HepG2 (cell line): ENCODE results near the gene FAM25C. TPM values are rescaled to one million over a fixed set of nuclear protein-coding genes. Genes with fewer than 3 reads are reported as not detected.
"Not testable (repeated sequence)": the region's sequence is repeated elsewhere in the genome, so short reads cannot be mapped to it uniquely, and the experiment has no call there.

Source experiments
- ATAC-seq: fragments of 200-7000 bp; cut with Tn5 transposase; 3 replicates; pipeline ENCODE4 v1.9.1; 2020; ENCODE audit warnings: mild to moderate bottlenecking, moderate library complexity
- BruUV-seq: library from RNA; stranded (reverse); fragments of 400-500 nt; replicated peaks from 2 replicates; lab custom pipeline; 2021; lab: Mats Ljungman, UMichigan
- CTCF ChIA-PET: fragments of 300-600 bp; formaldehyde crosslinking; extraction: SDS; loops from one replicate; lab custom pipeline; 2021; ENCODE audit warnings: low total read pairs, inconsistent platforms, low intra/inter-chr PET ratio; lab: Yijun Ruan, JAX
- POLR2A ChIA-PET: fragments of 350-600 bp; sonication (Branson Sonifier 250); formaldehyde crosslinking; loops from one replicate; lab custom pipeline; 2020; ENCODE audit warnings: antibody characterized with exemption, inconsistent platforms; lab: Yijun Ruan, JAX
- DNase-seq: peaks from one replicate; pipeline ENCODE4 v3.0.0-alpha.2; 2015; ENCODE audit warnings: low spot score
- FAIRE-seq: peaks from 3 replicates; lab custom pipeline; 2011; peaks lifted over from hg19 to GRCh38; lab: Jason Lieb, UNC
- H2AFZ ChIP-seq: one replicate; pipeline ENCODE4 v1.6.1; 2011; ENCODE audit warnings: low read length, inconsistent platforms
- H3K27ac ChIP-seq: fragments of 300-600 bp; 3 replicates; pipeline ENCODE4 v1.8.0; 2011; ENCODE audit warnings: mixed run types, mild to moderate bottlenecking, mixed read lengths, low read length, inconsistent platforms; ENCODE audit not compliant: insufficient read depth; ENCODE audit errors: extremely low read length
- H3K27me3 ChIP-seq, 2 experiments: fragments of 200-600 bp in 1 of 2; 2 replicates in 1 of 2; 3 replicates in 1 of 2; pipeline versions ENCODE4 v1.6.0 to v1.8.0; 2011; ENCODE audit warnings: low read length in 2 of 2, mild to moderate bottlenecking in 2 of 2, moderate library complexity in 2 of 2, inconsistent platforms in 1 of 2; ENCODE audit not compliant: insufficient read depth in 2 of 2, control insufficient read depth in 1 of 2
- H3K36me3 ChIP-seq, 2 experiments: fragments of 200-600 bp in 1 of 2; replicated peaks in 1 of 2; 2 replicates in 1 of 2; 3 replicates in 1 of 2; pipeline versions ENCODE4 v1.5.1 to v1.8.0; 2011; ENCODE audit warnings: low read length in 2 of 2, inconsistent platforms in 1 of 2; ENCODE audit not compliant: insufficient read depth in 2 of 2, control insufficient read depth in 1 of 2
- H3K4me1 ChIP-seq: 2 replicates; pipeline ENCODE4 v1.5.1; 2012; ENCODE audit warnings: low read length, inconsistent platforms; ENCODE audit not compliant: insufficient read depth
- H3K4me2 ChIP-seq: 2 replicates; pipeline ENCODE4 v1.6.0; 2011; ENCODE audit warnings: low read depth, low read length, inconsistent platforms
- H3K4me3 ChIP-seq, 3 experiments: fragments of 200-600 bp in 1 of 3; sonication (generic), shearing (Covaris generic) in 1 of 3; replicated peaks in 1 of 3; 2 replicates each; pipeline ENCODE4 v1.5.1; 2011 to 2016; ENCODE audit warnings: low read length in 3 of 3, inconsistent platforms in 2 of 3, low read depth in 2 of 3, mild to moderate bottlenecking in 2 of 3, control low read depth in 1 of 3, mixed read lengths in 1 of 3; ENCODE audit not compliant: insufficient read depth in 1 of 3
- H3K79me2 ChIP-seq: one replicate; pipeline ENCODE4 v1.6.1; 2011; ENCODE audit warnings: low read length, inconsistent platforms; ENCODE audit not compliant: insufficient read depth
- H3K9ac ChIP-seq: 2 replicates; pipeline ENCODE4 v1.6.0; 2011; ENCODE audit warnings: mild to moderate bottlenecking, low read depth, low read length, inconsistent platforms; ENCODE audit not compliant: insufficient read depth
- H3K9me3 ChIP-seq: 2 replicates; pipeline ENCODE4 v1.5.1; 2012; ENCODE audit warnings: mild to moderate bottlenecking, low read length
- H4K20me1 ChIP-seq: 2 replicates; pipeline ENCODE4 v1.6.0; 2011; ENCODE audit warnings: inconsistent platforms, mild to moderate bottlenecking, low read length, moderate library complexity; ENCODE audit not compliant: insufficient read depth
- WGBS: methylation state at CpG from one replicate; pipeline ENCODE4 v1.1.6; 2017; ENCODE audit warnings: low lambda C conversion rate; 5-methylcytosine and 5-hydroxymethylcytosine counted together
- in situ Hi-C: cut with HindIII; loops from 2 replicates; pipeline ENCODE4 v1.10.0; 2017; ENCODE audit warnings: low pct_unique_long_range_greater_than_20kb; ENCODE audit not compliant: extremely low pct_ligation_motif_present
- intact Hi-C: fragments of 100-400 bp; cut with micrococcal nuclease; formaldehyde crosslinking; loops from one replicate; pipeline ENCODE4 v1.10.0; 2022; ENCODE audit not compliant: unreplicated experiment
- polyA plus RNA-seq, 8 experiments: library from polyadenylated mRNA; depleted of rRNA in 3 of 8; stranded (reverse) in 7 of 8; unstranded in 1 of 8; fragments of >200 nt; fragmentation: Illumina TruSeq in 4 of 8; extraction: Trizol in 4 of 8; gene quantifications; 2 replicates each; pipeline versions ENCODE4 v1.2.1 to v1.2.3, GENCODE V29; 2011 to 2016; ENCODE audit warnings: low read depth in 4 of 8, missing spikeins in 1 of 8, mixed read lengths in 1 of 8; ENCODE audit not compliant: insufficient read depth in 1 of 8
- total RNA-seq, 5 experiments: library from RNA; depleted of rRNA; stranded (reverse); fragments of >200 nt; fragmentation: Illumina TruSeq; extraction: Trizol; gene quantifications; 2 replicates each; pipeline ENCODE4 v1.2.3, GENCODE V29; 2016; ENCODE audit warnings: low read depth in 1 of 5

FAM25C gene
- total and polyA plus RNA-seq, 2 of the 13 experiments (the other 11 are each of a cell fraction or from before 2014, with no cell fraction given): not detected

DNA sequence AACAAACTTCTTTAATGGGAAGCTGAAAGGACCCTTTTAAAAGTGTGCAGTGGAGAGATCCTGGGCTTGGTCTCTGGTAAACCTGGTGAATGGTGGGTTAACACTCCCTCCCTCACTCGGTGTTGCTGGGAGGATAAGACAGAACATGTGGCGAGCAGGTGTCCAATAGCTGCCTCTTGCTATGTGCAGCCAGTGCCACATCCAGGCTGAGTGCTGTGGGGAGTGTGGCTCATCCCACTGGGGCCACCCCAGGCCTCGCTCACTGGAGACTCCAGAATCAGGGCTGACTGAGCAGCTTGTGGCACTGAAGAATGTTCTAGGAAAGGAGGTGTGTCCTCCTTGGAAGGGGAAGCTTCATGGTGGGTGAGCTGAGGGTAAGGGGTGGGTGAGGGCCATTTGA, 29.5 kb downstream of the FAM25C start:
- H3K9ac ChIP-seq, ATAC-seq, in situ Hi-C loops, POLR2A ChIA-PET, H3K27ac ChIP-seq, CTCF ChIA-PET, H2AFZ ChIP-seq, H3K36me3 ChIP-seq, H4K20me1 ChIP-seq, H3K9me3 ChIP-seq, H3K4me2 ChIP-seq, H3K4me3 ChIP-seq, H3K27me3 ChIP-seq, H3K4me1 ChIP-seq, BruUV-seq, H3K79me2 ChIP-seq, FAIRE-seq, DNase-seq, intact Hi-C loops: not testable (repeated sequence)
- 11% methylated on average over 1 of the region's 3 CpGs for WGBS

DNA sequence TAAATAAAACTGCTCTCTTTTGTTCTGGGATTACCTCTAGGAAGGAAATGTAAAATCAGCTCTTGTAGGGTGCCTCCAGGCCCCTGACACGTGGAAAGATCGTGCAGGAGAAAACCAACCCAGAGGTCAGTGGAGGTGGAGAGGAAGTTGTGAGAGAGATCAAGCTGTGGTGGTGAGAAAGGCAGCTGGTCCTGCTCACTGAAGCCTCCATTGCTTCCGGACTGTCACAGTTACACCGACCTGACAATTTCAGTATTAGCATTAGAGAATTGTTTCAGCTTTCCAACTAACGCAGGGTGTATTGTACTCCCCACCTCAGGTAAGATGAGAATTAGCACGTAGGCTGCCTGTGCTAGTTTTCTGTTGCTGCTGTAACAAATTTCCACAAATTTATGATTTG, 30.6 kb downstream of the FAM25C start:
- H3K4me1 ChIP-seq, in situ Hi-C loops, H2AFZ ChIP-seq, DNase-seq, H3K9ac ChIP-seq, intact Hi-C loops, H3K27ac ChIP-seq, FAIRE-seq, H3K36me3 ChIP-seq, H3K79me2 ChIP-seq, ATAC-seq, H3K9me3 ChIP-seq, H3K4me3 ChIP-seq, H4K20me1 ChIP-seq, CTCF ChIA-PET, POLR2A ChIA-PET, H3K27me3 ChIP-seq, BruUV-seq, H3K4me2 ChIP-seq: not testable (repeated sequence)
- 44% methylated on average over 5 of the region's 6 CpGs for WGBS

GRCh38 chr10:47964280-47965063, 35.1 kb downstream of the FAM25C start:
- H3K9me3 ChIP-seq, DNase-seq, H3K9ac ChIP-seq, POLR2A ChIA-PET, in situ Hi-C loops, H4K20me1 ChIP-seq, H3K4me2 ChIP-seq, H3K4me3 ChIP-seq, intact Hi-C loops, ATAC-seq, H3K4me1 ChIP-seq, H3K36me3 ChIP-seq, H3K27ac ChIP-seq, CTCF ChIA-PET, BruUV-seq, H3K79me2 ChIP-seq, H3K27me3 ChIP-seq, FAIRE-seq, H2AFZ ChIP-seq: not testable (repeated sequence)
- WGBS: 29% methylated on average over 3 of the region's 14 CpGs

GRCh38 chr10:47962785-47963184, 36.8 kb downstream of the FAM25C start:
- in situ Hi-C loops, H3K27ac ChIP-seq, H3K36me3 ChIP-seq, CTCF ChIA-PET, H4K20me1 ChIP-seq, BruUV-seq, POLR2A ChIA-PET, FAIRE-seq, H3K9ac ChIP-seq, H2AFZ ChIP-seq, H3K4me1 ChIP-seq, H3K9me3 ChIP-seq, ATAC-seq, intact Hi-C loops, DNase-seq, H3K27me3 ChIP-seq, H3K79me2 ChIP-seq, H3K4me3 ChIP-seq, H3K4me2 ChIP-seq: not testable (repeated sequence)
- no CpG with 5 or more reads among the region's 5 CpGs for WGBS
